ENCODE measurements around the gene CACNA2D2. TPM values are rescaled to one million over a fixed set of nuclear protein-coding genes. Genes with fewer than 3 reads are reported as not detected.

CACNA2D2 gene
- total RNA-seq, 1 experiment from 2014 or later: 22.0 TPM

GRCh38 chr3:50502225-50502583 is 1.2 kb downstream of the CACNA2D2 start:
- ATAC-seq (no peak), DNase-seq (ENCODE audit: low spot score) (no peak)
- Mint-ChIP-seq H3K4me1 (peaks cover 30% of the 10 kb centered on the region), H3K4me3 (peak overlapping the region; percentile 73), H3K9me3 (no peaks in the 10 kb centered on the region), H3K27me3 (ENCODE audit: low read depth) (peaks cover 37% of the 10 kb centered on the region), H3K27ac (no peak overlapping the region), H3K36me3 (no peaks in the 10 kb centered on the region)
- POLR2A ChIA-PET: interaction anchor here (0.8 kb wide), 1 partner anchor 9 kb away, joined by 3 read pairs; no protein-coding TSS in a partner anchor
- CTCF ChIA-PET: interaction anchor here (0.7 to 2.2 kb wide), 6 partner anchors 8 to 64 kb away, joined by 3 to 10 read pairs (median 6); no protein-coding TSS in a partner anchor
- TF ChIP-seq HMGXB4 (CRISPR knock-in tag; IDR thresholded peaks at IDR 0.05) (no peak), FOXP1 (CRISPR knock-in tag; IDR thresholded peaks at IDR 0.05; ENCODE audit: borderline replicate concordance) (0 out of 2 replicates have a peak, but pooled peaks have one; percentile 26)

GRCh38 chr3:50495609-50496423 is 7.6 kb downstream of the CACNA2D2 start:
- CTCF ChIA-PET: interaction anchor here (1.1 to 1.6 kb wide), 3 partner anchors 9 to 54 kb away, joined by 4 to 6 read pairs (median 5); no protein-coding TSS in a partner anchor
- Mint-ChIP-seq H3K4me1 (peaks cover 57% of the 10 kb centered on the region), H3K36me3 (no peaks in the 10 kb centered on the region), H3K27ac (peak overlapping the region; percentile 80), H3K27me3 (ENCODE audit: low read depth) (peaks cover 16% of the 10 kb centered on the region), H3K4me3 (peak overlapping the region; percentile 51), H3K9me3 (no peaks in the 10 kb centered on the region)
- DNase-seq (ENCODE audit: low spot score) (no peak), ATAC-seq (peak; percentile 35)
- POLR2A ChIA-PET: no interaction called here
- TF ChIP-seq JUN (CRISPR knock-in tag; IDR thresholded peaks at IDR 0.05) (no peak), FOXK1 (CRISPR knock-in tag; IDR thresholded peaks at IDR 0.05) (peak; percentile 51; the same call in 1 of the 2 replicates), ZBTB21 (CRISPR knock-in tag; IDR thresholded peaks at IDR 0.05; ENCODE audit: borderline replicate concordance) (0 out of 2 replicates have a peak, but pooled peaks have one; percentile 40)

GRCh38 chr3:50494126-50494525 is 9.3 kb downstream of the CACNA2D2 start:
- H3K4me1 Mint-ChIP-seq: peaks cover 61% of the 10 kb centered on the region
- no peak for ATAC-seq
- H3K4me3 Mint-ChIP-seq: no peak overlapping the region
- H3K36me3 Mint-ChIP-seq: no peaks in the 10 kb centered on the region
- H3K9me3 Mint-ChIP-seq: no peaks in the 10 kb centered on the region
- TF ChIP-seq ZNF671 (CRISPR knock-in tag; IDR thresholded peaks at IDR 0.05) (no peak), PREB (CRISPR knock-in tag; IDR thresholded peaks at IDR 0.05; ENCODE audit: borderline replicate concordance) (no peak), NR1H2 (CRISPR knock-in tag; IDR thresholded peaks at IDR 0.05) (no peak), KAT7 (CRISPR knock-in tag; IDR thresholded peaks at IDR 0.05; ENCODE audit: borderline replicate concordance) (no peak), USF2 (CRISPR knock-in tag; IDR thresholded peaks at IDR 0.05) (no peak), ATF2 (CRISPR knock-in tag; IDR thresholded peaks at IDR 0.05; ENCODE audit: borderline replicate concordance, low read depth) (no peak), CREB1 (CRISPR knock-in tag; IDR thresholded peaks at IDR 0.05) (no peak), MLX (CRISPR knock-in tag; IDR thresholded peaks at IDR 0.05) (no peak), USF1 (CRISPR knock-in tag; IDR thresholded peaks at IDR 0.05) (no peak), GTF2I (CRISPR knock-in tag; conservative IDR thresholded peaks at IDR 0.05) (no peak)
- H3K27me3 Mint-ChIP-seq (ENCODE audit: low read depth): peaks cover 11% of the 10 kb centered on the region
- H3K27ac Mint-ChIP-seq: no peak overlapping the region
- no peak for DNase-seq (ENCODE audit: low spot score)
- ChIA-PET CTCF (interaction anchor here (0.6 to 1.2 kb wide), 4 partner anchors 8 to 1225 kb away, joined by 3 read pairs; no protein-coding TSS in a partner anchor), POLR2A (interaction anchor here (0.7 to 1.1 kb wide), 2 partner anchors 8 to 156 kb away, joined by 3 read pairs; no protein-coding TSS in a partner anchor)
